GM23338 (cell line): ENCODE measurements around the gene RAD51B. TPM values are rescaled to one million over a fixed set of nuclear protein-coding genes. Genes with fewer than 3 reads are reported as not detected.

ENCODE experiments used
- ATAC-seq: fragments of 200-7000 bp; cut with Tn5 transposase; 3 replicates; pipeline ENCODE4 v1.9.1; 2020
- DNase-seq: peaks from one replicate; pipeline ENCODE4 v3.0.0-alpha.2; 2015; ENCODE audit warnings: low spot score
- H2AFZ ChIP-seq: fragments of 200-600 bp; sonication (generic); 2 replicates; pipeline ENCODE4 v1.8.0; 2016; ENCODE audit warnings: antibody characterized with exemption, mild to moderate bottlenecking, moderate library complexity
- H3F3A ChIP-seq: fragments of 200-600 bp; sonication (generic); replicated peaks from 2 replicates; pipeline ENCODE4 v1.8.0; 2017; ENCODE audit warnings: antibody characterized with exemption, mixed run types, low read depth
- H3K27ac ChIP-seq: fragments of 200-600 bp; sonication (generic); 2 replicates; pipeline ENCODE4 v1.6.1; 2016; ENCODE audit warnings: low read depth
- H3K27me3 ChIP-seq: fragments of 200-600 bp; sonication (generic); 2 replicates; pipeline ENCODE4 v1.8.0; 2016; ENCODE audit warnings: mild to moderate bottlenecking, mixed run types, moderate library complexity; ENCODE audit not compliant: insufficient read depth
- H3K36me3 ChIP-seq: fragments of 200-600 bp; sonication (generic); 2 replicates; pipeline ENCODE4 v1.8.0; 2016; ENCODE audit warnings: mild to moderate bottlenecking; ENCODE audit not compliant: insufficient read depth
- H3K4me1 ChIP-seq: fragments of 200-600 bp; sonication (generic); 2 replicates; pipeline ENCODE4 v1.8.0; 2016; ENCODE audit warnings: mild to moderate bottlenecking, moderate library complexity; ENCODE audit not compliant: insufficient read depth
- H3K4me2 ChIP-seq: fragments of 200-600 bp; sonication (generic); 2 replicates; pipeline ENCODE4 v1.7.1; 2017; ENCODE audit warnings: mixed run types
- H3K4me3 ChIP-seq: fragments of 200-600 bp; sonication (generic); 2 replicates; pipeline ENCODE4 v1.6.1; 2016; ENCODE audit warnings: mixed run types
- H3K79me2 ChIP-seq: fragments of 200-600 bp; sonication (generic); replicated peaks from 2 replicates; pipeline ENCODE4 v1.8.0; 2017; ENCODE audit warnings: mild to moderate bottlenecking; ENCODE audit not compliant: insufficient read depth
- H3K9me2 ChIP-seq: fragments of 200-600 bp; sonication (generic); 2 replicates; pipeline ENCODE4 v1.8.0; 2017; ENCODE audit not compliant: insufficient read depth
- H4K20me1 ChIP-seq: fragments of 200-600 bp; sonication (generic); replicated peaks from 2 replicates; pipeline ENCODE4 v1.8.0; 2017; ENCODE audit warnings: mild to moderate bottlenecking; ENCODE audit not compliant: insufficient read depth
- H3K27ac Mint-ChIP-seq: 2 replicates; pipeline ENCODE4 v1.8.0; 2020; ENCODE audit warnings: inconsistent platforms, mild to moderate bottlenecking, moderate library complexity, mixed read lengths
- H3K27me3 Mint-ChIP-seq: 3 replicates; pipeline ENCODE4 v1.8.0; 2022; ENCODE audit warnings: low read depth, mild to moderate bottlenecking, moderate library complexity, mixed read lengths, inconsistent platforms; ENCODE audit not compliant: insufficient read depth, poor library complexity
- H3K36me3 Mint-ChIP-seq: 3 replicates; pipeline ENCODE4 v1.8.0; 2021; ENCODE audit warnings: low read depth, mild to moderate bottlenecking, inconsistent platforms, moderate library complexity, mixed read lengths
- H3K4me1 Mint-ChIP-seq: 3 replicates; pipeline ENCODE4 v1.8.0; 2020; ENCODE audit warnings: mild to moderate bottlenecking, inconsistent platforms, mixed read lengths
- H3K4me3 Mint-ChIP-seq: 3 replicates; pipeline ENCODE4 v1.8.0; 2021; ENCODE audit warnings: moderate library complexity, mild to moderate bottlenecking, inconsistent platforms, mixed read lengths
- H3K9me3 Mint-ChIP-seq: 3 replicates; pipeline ENCODE4 v1.8.0; 2020; ENCODE audit warnings: moderate library complexity, mild to moderate bottlenecking, inconsistent platforms, mixed read lengths
- CREB1 ChIP-seq: fragments of 250-450 bp; sonication (Bioruptor Pico); IDR thresholded peaks from 2 replicates; pipeline ENCODE4 v1.5.0; 2020; ENCODE audit warnings: low read depth, mild to moderate bottlenecking, moderate library complexity
- CTCF ChIP-seq, 2 experiments: fragments of 200-600 bp in 1 of 2; sonication (generic) in 1 of 2; conservative IDR thresholded peaks; 2 replicates each; pipeline versions ENCODE4 v1.5.1 to v1.6.1; 2016 to 2017; ENCODE audit warnings: antibody characterized with exemption in 2 of 2, low read depth in 2 of 2, mild to moderate bottlenecking in 2 of 2, moderate library complexity in 1 of 2
- EZH2 ChIP-seq: fragments of 200-600 bp; sonication (generic); IDR thresholded peaks from one replicate; pipeline ENCODE4 v1.8.0; 2017; ENCODE audit warnings: antibody characterized with exemption, mild to moderate bottlenecking, low read depth; ENCODE audit not compliant: unreplicated experiment
- JUNB ChIP-seq: IDR thresholded peaks from one replicate; pipeline ENCODE4 v1.6.1; 2016; ENCODE audit warnings: antibody characterized with exemption; ENCODE audit not compliant: unreplicated experiment
- ZNF114 ChIP-seq: fragments of 250-450 bp; sonication (Bioruptor Pico); IDR thresholded peaks from 2 replicates; pipeline ENCODE4 v1.5.0; 2020; ENCODE audit warnings: mild to moderate bottlenecking, moderate library complexity
- ZNF462 ChIP-seq: fragments of 250-450 bp; sonication (Bioruptor Pico); IDR thresholded peaks from 2 replicates; pipeline ENCODE4 v1.5.0; 2020; ENCODE audit warnings: mild to moderate bottlenecking, moderate library complexity
- polyA plus RNA-seq: library from polyadenylated mRNA; unstranded; fragments of >200 nt; fragmentation: Nextera tagmentation; extraction: Ambion mirVana; gene quantifications from 2 replicates; pipeline ENCODE4 v1.2.1, GENCODE V29; 2016
- total RNA-seq: library from RNA; depleted of rRNA; stranded (reverse); fragments of >200 nt; shearing (Covaris generic); gene quantifications from 2 replicates; pipeline ENCODE4 v1.2.3, GENCODE V29; 2014
- TF ChIP-seq, protein P1 (sequence below): IDR thresholded peaks from one replicate; pipeline ENCODE4 v1.6.1; 2018; ENCODE audit warnings: antibody characterized with exemption; ENCODE audit not compliant: unreplicated experiment
- TF ChIP-seq, protein P2 (sequence below): IDR thresholded peaks from 2 replicates; pipeline ENCODE4 v1.6.1; 2016; ENCODE audit warnings: antibody characterized with exemption

RAD51B gene
- total and polyA plus RNA-seq, 2 experiments from 2014 or later = 15.7 to 29.1 TPM

- Histone ChIP-seq H3K27ac (no peak overlapping the region), H3K4me1 (peaks cover 12% of the 10 kb centered on the region; the same call in 1 of the 2 replicates), H3K36me3 (no peaks in the 10 kb centered on the region), H3K4me3 (no peak overlapping the region), H3K4me2 (no peak overlapping the region), H4K20me1 (no peaks in the 10 kb centered on the region), H3K79me2 (no peaks in the 10 kb centered on the region), H2AFZ (no peak overlapping the region), H3F3A (no peaks in the 10 kb centered on the region), H3K9me2 (0 out of 2 replicates have a peak, but pooled peaks cover 4% of the 10 kb centered on the region), H3K27me3 (no peaks in the 10 kb centered on the region)
- DNase-seq (no peak), ATAC-seq (no peak)
- TF ChIP-seq, protein P1, sequence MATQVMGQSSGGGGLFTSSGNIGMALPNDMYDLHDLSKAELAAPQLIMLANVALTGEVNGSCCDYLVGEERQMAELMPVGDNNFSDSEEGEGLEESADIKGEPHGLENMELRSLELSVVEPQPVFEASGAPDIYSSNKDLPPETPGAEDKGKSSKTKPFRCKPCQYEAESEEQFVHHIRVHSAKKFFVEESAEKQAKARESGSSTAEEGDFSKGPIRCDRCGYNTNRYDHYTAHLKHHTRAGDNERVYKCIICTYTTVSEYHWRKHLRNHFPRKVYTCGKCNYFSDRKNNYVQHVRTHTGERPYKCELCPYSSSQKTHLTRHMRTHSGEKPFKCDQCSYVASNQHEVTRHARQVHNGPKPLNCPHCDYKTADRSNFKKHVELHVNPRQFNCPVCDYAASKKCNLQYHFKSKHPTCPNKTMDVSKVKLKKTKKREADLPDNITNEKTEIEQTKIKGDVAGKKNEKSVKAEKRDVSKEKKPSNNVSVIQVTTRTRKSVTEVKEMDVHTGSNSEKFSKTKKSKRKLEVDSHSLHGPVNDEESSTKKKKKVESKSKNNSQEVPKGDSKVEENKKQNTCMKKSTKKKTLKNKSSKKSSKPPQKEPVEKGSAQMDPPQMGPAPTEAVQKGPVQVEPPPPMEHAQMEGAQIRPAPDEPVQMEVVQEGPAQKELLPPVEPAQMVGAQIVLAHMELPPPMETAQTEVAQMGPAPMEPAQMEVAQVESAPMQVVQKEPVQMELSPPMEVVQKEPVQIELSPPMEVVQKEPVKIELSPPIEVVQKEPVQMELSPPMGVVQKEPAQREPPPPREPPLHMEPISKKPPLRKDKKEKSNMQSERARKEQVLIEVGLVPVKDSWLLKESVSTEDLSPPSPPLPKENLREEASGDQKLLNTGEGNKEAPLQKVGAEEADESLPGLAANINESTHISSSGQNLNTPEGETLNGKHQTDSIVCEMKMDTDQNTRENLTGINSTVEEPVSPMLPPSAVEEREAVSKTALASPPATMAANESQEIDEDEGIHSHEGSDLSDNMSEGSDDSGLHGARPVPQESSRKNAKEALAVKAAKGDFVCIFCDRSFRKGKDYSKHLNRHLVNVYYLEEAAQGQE = no peak
- TF ChIP-seq ZNF114 (CRISPR knock-in tag) = no peak
- no peak for TF ChIP-seq JUNB
- no peak for TF ChIP-seq CREB1 (CRISPR knock-in tag)
- no peak for TF ChIP-seq EZH2
- TF ChIP-seq, protein P2, sequence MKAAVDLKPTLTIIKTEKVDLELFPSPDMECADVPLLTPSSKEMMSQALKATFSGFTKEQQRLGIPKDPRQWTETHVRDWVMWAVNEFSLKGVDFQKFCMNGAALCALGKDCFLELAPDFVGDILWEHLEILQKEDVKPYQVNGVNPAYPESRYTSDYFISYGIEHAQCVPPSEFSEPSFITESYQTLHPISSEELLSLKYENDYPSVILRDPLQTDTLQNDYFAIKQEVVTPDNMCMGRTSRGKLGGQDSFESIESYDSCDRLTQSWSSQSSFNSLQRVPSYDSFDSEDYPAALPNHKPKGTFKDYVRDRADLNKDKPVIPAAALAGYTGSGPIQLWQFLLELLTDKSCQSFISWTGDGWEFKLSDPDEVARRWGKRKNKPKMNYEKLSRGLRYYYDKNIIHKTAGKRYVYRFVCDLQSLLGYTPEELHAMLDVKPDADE = no peak
- Mint-ChIP-seq H3K4me3 (no peak overlapping the region), H3K27me3 (peaks cover 2% of the 10 kb centered on the region), H3K27ac (no peak overlapping the region), H3K36me3 (peaks cover 4% of the 10 kb centered on the region; the same call in 2 of the 3 replicates), H3K4me1 (peaks cover 14% of the 10 kb centered on the region), H3K9me3 (peaks cover 7% of the 10 kb centered on the region; the same call in 1 of the 3 replicates)
Measured at GRCh38 chr14:68357777-68358176, 538.2 kb downstream of the RAD51B start.

DNA sequence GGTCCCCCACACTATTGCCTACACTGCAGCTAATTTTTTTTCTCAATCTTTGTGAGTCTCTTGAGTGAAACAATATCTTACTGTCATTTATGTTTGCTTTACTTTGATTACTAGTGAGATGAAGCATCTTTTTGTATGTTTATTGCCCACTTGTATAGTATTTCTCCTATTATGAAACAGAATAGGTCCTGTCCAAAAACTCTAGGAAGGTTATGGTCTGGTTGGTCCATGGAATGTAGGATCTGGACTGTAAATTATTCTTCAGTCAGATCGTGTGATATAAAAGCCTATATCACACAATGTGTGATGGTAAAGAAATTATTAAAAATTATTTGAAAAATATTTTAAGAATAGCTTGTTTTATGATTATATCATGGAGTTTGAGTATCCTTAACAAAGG is 538.9 kb downstream of the RAD51B start:
- Mint-ChIP-seq H3K9me3 (peaks cover 7% of the 10 kb centered on the region; the same call in 1 of the 3 replicates), H3K27ac (no peak overlapping the region), H3K36me3 (peaks cover 4% of the 10 kb centered on the region; the same call in 2 of the 3 replicates), H3K4me3 (no peak overlapping the region), H3K27me3 (peaks cover 2% of the 10 kb centered on the region), H3K4me1 (peaks cover 17% of the 10 kb centered on the region)
- no peak for DNase-seq
- no peak for ATAC-seq
- H3K27ac ChIP-seq = no peak overlapping the region
- H4K20me1 ChIP-seq = no peaks in the 10 kb centered on the region
- H2AFZ ChIP-seq = no peak overlapping the region
- no peaks in the 10 kb centered on the region for H3K36me3 ChIP-seq
- H3K4me1 ChIP-seq = peaks cover 19% of the 10 kb centered on the region; the same call in 1 of the 2 replicates
- 0 out of 2 replicates have a peak, but pooled peaks cover 4% of the 10 kb centered on the region for H3K9me2 ChIP-seq
- TF ChIP-seq ZNF462 (no peak), CTCF (conservative IDR thresholded peaks at IDR 0.05; ENCODE audit: low read depth in 2 of 2) (no peak)
- no peaks in the 10 kb centered on the region for H3K79me2 ChIP-seq
- no peaks in the 10 kb centered on the region for H3K27me3 ChIP-seq
- no peak overlapping the region for H3K4me3 ChIP-seq
- H3F3A ChIP-seq = 0 out of 2 replicates have a peak, but pooled peaks cover under 1% of the 10 kb centered on the region
- no peak overlapping the region for H3K4me2 ChIP-seq
